TTC549 (cell line): Measurements from ENCODE around the gene SLC3A2.

ENCODE experiments used
- FAIRE-seq: peaks from 2 replicates; lab custom pipeline; 2012; peaks lifted over from hg19 to GRCh38; lab: Jason Lieb, UNC

Gene SLC3A2

DNA sequence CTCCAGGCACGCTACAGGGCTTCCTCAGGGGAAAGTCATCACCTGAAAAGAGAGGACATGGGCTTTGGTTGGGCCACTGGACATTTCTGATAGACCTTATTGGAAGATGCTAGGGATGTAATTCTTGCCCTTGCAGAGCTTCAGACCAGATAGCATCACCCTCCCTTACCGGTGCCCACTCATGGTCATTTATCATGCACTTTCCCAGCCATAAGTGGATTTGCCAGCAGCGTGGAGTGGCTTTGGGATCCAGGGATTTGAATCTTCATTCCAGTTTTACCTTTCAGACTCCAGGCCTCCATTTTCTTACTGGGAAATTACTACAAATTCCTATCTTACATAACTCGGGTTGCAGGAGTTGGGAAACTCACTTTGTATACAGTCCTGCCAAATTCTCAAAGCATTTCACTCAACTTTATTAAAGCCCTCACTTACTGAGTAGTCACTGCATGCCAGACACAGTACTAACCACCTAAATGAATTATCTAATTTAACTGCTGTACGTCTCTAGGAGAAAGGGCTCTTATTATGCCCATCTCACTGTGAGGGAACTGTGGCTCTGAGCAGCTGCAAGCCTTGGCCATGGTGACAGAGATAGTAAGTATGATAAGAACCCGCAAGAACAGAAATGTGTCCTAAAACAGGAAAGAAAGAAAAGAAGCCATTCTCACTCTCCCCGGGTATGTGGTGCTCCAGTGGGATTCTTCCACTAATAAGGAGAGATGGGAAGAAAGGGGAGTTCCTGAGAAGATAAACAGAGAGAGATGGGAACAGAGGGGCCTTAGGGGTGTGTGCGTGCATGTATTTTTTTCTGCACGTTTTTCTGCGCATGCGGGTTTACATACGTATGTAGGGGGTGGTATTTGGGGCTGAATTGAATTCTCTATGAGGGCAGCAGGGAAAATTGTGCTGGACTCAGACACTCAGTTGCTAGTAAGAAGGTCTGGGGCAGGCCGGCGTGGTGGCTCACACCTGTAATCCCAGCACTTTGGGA lies 30.7 kb downstream of the SLC3A2 start:
- FAIRE-seq = no peak

DNA sequence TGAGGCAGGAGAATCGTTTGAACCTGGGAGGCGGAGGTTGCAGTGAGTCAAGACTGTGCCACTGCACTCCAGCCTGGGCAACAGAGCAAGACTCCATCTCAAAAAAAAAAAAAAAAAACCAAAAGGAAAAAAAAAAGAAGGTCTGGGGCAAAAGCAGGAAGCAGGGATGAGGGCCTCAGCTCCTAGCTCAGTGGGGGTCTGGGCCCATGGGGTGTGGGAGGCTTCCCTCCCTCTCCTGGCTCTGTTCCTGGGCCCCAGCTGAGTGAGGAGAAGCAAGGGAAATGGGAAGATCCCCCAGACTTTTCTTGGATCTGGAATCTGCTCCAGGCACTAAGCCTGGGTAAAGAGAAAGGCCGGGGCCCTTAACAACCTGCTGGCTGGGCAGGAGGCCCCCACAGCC lies 31.6 kb downstream of the SLC3A2 start:
- FAIRE-seq = no peak

DNA sequence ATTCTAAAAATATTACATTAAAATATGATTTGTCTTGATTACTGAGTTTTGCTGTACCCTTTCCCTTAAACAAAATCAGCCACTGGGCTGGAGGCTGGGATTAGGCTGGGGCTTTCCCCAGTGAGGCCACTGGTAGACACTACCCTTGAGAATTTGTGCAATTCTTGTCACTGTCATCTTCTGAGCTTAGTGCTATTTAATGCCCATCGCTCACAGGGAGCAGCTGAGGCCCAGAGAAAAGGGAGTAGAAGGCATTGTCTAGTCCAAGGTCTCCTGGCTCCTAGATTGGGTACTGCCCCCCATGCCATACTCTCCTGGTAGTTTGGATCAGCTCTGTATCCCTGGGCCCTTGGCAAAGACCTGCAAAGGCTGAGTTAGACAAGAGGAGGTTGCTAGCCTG lies 33.7 kb downstream of the SLC3A2 start:
- FAIRE-seq = no peak

DNA sequence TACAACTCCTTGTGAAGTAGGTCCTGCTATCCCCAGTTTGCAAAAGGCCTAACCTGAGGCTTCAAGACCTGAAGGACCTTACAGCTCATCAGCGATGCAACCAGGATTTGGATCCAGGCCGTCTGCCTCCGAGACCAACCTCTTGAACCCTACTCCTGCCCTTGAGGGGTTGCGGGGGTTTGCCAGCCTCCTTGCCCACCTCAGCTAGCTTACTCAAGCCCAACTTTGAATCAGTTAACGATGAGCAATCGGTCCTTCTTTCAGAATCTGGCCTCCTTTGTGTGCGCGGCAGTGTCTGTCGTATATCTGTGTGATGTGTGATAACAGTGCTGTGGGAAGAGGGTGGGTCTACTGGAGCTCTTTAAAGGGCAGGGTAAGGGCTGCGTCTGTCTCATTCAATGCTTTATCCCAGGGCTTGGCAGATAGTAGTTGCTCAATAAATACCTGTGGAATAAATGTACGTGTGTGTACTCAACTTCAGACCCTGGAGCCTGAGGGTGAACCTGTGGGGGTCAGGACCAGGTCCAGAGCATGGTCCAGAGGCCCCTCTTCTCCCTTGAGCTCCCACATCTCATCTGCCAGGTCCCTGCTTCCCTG lies 37.3 kb downstream of the SLC3A2 start:
- FAIRE-seq = no peak

DNA sequence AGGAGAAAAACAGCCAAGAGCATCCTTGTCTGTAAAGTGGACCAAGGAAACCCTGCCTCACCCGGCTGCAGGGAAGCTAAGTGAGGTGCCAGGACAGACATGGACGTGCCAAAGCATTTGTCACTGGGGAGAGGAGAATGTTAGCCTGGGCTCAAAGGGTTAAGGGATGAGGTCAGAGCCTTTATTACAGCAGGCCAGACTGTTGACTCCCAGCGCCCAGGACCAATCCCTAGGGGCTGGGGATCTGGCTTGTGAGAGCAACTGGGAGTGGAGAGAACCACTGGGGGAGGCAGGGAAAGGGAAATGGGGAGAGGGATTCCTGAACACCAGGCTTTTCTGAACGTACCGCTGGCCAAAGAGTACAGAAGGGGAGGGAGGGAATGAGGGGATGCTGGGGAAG lies 37.8 kb downstream of the SLC3A2 start:
- no peak for FAIRE-seq

DNA sequence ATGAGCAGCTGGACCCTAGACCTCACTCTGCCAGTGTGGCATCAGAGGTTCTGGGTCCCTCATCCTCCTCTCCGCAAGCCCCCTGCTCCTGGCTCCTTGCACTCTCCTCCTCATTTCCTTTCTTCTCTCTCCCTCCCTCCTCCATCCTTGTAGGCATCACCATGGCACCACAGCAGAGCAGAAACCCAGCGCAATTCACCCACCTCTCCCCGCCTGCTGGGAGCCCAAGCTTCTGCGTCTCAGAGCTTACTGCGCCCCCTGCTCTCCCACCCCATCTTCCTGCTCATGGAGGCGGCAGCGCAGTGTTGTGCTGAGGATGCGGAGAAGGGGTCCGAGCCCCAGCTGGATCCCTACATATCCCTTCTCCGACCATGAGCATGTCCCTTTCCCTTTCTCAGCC lies 38.8 kb downstream of the SLC3A2 start:
- no peak for FAIRE-seq

DNA sequence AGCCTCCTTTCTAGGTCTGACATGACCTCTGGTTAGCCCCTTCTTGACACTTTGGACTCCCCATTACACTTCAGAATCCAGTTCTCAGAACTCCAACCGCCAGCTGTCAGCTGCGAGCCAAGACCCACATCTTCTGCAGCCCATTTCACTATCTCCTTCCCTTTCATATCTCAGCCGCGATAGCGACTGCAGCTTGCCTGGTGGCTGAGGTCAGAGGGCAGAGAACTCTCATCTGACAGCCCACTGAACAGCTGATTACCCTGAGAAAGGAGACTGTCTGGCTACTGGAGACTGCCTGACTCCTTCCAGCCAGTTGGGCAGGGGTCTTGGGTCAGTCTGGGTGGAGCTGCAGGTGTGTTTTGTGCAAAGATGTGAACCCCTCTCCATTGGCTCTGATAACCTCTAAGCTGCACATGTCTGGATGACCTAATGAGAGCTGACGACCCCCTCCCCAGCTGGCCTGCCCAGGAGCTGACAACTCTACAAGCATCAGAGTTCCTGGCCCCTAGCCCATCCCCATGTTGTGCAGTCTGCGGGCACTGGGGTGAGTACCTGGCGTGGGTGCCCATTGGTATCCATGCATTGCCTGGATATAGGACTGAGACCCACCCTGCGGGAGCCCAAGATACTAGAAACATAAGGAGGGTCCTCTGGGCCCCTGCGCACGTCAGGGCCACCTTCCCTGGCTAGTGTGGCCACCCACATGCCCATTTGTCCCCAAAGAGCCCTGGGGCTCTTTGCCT lies 39.4 kb downstream of the SLC3A2 start:
- FAIRE-seq = no peak

DNA sequence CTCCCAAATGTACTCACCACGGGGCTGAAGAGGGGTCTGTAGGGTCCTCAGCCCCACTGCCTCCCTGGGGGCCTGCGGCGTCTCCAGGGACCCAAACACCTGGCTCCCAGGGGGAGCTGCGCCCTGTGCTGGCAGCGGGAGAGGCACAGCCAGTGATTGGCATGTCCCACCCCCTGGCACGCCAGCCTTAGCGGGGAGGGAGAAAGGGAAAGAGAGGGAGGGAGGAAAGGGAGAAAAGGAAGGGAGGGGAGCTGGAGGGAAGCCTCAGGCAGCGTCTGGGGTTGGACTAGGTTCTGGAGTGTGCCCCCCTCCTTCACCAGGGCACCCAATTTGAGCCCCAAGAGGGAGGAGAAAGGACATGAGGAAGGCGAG lies 40.5 kb downstream of the SLC3A2 start, which contains the start of gene CHRM1:
Gene CHRM1, minus strand, starts transcription at position 163 of the 372 bp plus-strand sequence. CDS start 10,263 bp downstream, outside the sequence.
- FAIRE-seq = no peak

DNA sequence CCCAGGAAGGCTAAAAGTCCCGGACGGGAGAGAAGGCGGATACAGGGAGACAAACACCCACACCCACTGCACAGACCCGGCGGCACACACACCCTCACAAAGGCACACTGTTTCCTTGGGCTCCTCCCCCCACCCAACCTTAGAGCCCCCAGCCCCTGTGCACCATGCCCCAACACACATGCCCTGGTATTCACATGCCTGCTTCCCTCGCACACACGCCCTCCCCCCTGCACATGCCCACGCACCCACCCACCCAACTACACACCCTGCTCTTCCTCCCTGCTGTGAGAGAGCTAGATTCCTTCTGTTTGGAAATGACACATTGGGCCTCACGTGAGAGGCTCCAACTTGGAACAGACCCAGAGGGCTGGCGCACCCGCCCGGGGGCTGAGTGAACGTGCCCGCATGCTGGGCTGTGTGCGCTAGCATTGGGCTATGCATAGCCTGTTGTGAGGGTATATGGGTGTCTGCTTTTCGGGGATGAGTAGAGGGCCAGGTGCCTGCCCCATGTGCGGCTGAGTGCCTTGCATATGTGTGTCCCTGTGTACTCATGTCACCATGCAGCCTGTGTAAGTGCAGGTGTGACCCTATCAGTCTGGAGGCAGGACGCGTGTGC lies 41.0 kb downstream of the SLC3A2 start:
- no peak for FAIRE-seq

DNA sequence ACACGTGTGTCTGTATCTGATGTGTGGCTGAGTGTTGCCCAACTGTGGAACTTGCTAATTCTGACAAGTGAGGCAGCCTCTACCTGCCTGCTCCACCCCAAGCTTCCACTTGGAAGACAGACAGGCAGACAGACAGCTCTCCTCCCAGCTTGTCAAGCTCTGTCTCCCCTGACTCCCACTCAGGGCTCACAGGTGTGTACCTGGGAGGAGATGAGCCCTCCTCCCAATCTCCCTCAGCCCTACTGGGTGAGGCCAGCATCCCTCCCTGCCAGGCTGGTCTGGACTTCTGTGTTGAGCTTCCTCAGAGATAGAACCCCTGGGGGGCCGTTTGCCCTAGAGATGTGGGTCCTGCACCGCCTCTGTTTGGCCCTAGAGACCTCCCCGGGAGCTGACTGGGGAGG lies 41.5 kb downstream of the SLC3A2 start:
- no peak for FAIRE-seq

DNA sequence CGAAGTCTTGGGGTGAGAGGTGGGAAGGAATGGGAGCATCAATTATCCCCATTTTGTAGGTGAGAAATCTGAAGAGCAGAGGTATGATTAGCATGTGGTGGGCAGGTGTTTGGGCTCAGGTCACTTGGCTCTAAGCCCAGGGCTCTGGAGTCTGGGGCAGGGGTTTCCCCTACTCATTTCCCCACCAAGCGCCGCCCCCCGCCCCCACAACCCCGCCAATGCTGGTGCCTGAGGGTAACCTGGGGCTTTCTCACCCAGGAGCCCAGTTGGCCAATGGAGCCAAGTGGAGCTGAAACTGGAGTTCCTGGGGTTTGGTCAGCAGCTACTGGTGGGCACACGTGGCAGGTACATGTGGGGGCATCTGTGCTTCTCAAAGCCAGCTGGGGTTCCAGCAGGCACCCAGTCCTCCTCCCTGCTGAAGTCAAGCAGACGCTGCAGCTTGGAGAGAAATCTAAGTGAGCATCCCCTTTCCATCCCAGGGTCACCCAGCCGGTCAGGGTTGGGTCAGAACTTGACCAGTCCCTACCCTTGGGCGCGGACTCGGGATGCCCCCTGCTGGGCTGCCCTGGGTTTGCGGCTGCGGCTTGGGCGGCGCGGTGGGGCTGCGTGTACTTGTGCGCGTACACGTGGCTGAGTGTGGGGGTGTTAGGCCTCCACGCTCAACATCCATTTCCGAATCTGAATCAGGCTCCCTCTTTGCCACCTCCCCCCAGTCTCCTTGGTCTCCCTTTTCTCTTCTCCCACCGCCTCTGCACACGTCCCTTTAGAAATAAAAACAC lies 42.1 kb downstream of the SLC3A2 start:
- FAIRE-seq = no peak

DNA sequence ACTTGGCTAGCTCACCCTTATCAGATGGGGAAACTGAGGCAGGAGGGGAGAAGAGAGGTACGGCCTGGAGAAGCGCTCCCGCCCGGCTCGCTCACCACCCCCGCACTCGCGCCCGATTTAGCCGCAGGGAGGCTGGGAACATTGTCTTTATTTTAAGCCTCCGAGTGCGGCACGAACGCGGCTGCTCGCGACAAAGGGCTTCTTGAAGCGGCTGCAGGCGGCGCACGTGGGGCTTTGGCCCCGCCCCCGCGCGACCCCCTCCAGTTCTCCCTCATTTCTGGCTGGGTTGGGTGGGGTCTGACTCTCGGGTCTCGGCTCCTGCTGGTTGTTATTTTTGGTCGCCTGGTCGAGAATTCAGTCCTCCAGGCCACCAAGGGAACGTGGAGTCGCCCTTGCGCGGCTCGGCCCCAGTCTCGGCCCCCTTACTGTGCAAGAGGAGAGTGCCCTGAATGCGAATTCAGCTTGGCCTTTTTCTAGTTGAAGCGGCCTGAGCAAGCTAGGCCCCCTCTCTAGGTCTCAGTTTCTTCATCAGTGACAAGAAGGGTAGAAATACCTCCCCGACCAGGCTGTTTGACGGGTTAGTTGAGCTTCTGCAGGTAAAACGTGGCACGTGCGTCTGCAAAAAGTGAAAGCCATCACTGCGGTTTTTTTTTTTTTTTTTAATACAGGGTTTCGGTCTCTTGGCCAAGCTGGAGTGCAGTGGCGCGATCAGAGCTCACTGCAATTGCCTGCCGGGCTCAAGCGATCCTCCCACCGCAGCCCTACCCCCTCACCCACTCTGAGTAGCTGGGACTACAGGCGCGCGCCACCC lies 43.1 kb downstream of the SLC3A2 start:
- FAIRE-seq = no peak

DNA sequence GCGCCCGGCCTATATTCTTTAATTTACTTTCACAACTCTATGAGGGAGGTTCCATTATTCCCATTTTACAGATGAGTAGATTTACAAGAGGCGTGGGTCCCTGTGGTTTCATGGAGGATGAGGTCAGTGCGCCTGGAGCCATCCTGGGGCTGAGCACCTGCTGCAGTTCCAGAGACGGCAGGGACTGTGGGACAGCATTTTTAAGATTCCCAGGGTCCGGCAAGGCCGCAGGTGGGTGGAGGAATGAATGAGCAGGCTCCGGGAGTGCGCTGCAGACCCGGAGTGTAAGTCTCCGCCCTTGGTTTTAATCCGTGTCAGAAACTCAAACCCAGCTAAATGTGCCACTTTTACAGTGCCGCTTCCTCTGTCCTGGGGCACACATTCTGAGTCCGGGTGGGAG lies 44.6 kb downstream of the SLC3A2 start:
- no peak for FAIRE-seq

DNA sequence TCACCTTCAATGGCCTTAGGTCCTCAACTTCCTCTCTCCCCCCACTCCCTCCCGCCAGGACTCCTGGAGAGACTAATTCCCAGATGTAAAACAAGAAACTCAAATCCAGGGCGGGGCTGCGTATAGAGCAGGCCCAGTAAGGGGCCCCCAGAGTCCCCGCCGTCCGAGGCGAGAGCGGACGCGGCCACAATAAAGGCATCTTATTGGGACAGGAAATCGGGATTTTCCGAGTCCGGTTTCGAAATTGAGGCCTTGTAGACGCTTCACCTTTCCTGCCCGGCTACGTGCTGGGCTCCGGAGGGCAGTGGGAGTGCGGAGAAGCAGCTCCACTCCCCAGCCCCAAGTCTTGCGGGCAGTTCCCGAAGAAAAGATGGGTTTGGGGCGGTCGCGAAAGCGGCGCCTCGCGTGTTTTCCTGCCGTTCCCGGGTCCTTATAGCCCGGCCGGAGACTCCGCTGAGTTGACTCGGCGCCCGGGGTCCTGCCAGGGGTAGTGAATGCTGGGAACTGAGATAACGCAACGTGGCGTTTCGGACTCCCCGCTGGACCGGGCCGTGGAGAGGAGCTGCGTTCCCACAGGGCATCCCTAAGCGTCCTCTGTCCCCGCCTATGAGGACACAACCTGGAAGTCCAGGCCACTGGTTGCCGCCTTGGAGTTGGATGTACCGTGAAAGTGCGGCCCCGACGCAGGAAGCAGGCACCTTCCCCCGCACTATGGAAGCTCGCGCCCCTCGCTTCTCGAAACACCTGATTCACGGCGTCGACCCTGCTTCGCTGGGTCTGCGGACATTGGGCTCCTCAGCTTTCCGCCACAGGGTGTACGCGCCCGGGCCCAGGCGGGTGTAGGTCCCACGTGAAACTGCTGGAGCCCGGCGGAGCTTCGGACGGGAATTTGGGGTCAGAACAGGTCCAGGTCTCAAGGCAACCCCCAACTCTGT lies 45.3 kb downstream of the SLC3A2 start:
- FAIRE-seq = no peak

DNA sequence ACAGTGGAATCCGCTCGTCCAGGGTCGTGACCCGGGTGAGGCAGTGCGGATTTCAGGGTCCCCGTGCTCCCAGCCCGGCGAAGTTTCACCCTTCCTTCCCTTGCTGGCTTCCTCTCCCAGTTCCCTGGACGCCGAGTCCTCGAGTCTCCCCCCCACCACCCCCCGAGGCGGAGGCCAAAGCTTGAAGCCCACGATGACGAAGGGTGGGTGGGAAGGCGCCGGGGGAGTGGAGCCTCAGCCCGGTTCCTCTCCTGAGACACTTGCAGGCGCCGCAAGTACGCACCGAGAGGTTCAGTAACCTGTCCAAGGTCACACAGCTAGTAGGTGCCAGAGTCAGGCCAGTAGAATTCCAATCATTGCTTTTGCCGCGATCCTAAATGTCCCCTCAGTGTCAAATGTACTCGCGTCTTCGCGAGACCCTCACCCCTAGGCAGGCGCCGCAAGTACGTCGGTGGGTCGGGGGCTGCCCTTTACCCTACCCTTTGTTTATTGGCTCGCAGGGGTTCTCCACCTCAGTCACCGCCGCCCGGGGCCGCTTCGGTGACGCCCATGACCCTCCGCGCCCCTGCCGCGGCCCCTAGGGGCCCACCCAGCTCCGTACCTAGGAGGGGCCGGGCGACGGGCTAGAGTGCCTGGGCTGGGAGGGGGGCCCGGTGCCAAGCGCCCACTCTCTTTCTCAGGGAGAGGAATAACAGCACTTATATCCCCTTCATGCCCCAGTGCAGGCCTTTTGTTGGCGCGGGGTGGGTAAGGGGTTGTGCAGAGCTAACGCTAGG lies 46.2 kb downstream of the SLC3A2 start:
- FAIRE-seq = no peak

DNA sequence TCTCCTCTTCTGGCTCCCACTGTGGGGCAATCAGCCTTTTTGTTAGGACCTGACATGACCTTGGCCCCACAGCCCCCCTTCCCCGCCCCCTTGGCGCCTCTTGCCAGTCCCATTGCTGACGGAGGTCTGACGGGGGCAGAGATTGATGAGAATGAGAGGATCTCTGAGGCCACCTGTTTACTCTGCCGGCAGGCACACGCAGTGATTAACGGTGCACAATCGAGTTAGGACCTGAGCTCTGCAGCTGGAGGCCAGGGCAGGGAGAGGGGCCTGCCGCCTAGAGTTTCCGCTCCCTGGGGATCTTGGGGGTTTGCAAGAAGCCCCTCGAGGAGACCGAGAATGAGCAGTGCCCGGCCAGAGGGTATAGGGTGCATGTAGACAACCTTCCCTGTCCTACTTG lies 47.3 kb downstream of the SLC3A2 start:
- FAIRE-seq = no peak

DNA sequence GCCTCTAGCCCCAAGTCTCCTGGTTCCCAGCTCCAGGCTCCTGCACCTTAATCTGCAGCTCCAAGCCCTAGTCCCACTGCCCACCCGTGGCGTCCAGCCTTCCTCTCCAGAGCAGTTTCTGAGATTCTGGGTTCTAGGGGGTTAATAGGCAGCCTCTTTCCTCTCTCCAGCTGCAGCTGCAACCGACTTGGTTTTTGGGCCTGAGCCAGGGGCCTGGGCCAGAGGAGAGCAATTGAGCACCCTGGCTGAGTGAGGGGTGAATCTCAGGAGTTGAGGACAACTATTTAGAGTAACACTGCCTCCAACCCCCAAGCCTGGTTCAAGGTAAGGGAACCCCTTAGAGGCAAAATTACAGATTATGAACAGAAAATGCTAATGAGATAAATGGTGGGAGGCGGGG lies 49.5 kb downstream of the SLC3A2 start:
- FAIRE-seq = no peak

DNA sequence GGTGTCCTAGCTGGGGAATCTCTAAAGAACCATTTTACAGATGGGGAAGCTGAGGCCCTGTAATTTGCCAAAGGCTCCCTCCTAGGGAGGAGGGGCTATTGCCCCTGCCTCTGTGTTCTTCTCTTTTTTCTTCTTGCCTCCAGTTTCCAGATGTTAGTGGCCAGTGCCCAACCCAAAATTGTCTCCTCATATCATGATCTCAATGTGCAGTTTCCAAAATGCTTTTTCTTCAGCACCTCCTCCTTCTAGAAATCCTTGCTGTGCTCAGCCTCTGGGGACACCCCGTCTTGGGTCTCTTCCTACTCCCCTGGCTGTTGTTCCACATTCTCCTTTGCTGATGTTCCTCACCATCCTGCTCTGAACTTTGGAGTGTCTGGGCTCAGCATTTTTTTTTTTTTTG lies 50.0 kb downstream of the SLC3A2 start:
- no peak for FAIRE-seq
